8988T (cell line): ENCODE results near the gene HOXC4.
"Not testable (repeated sequence)": the region's sequence is repeated elsewhere in the genome, so short reads cannot be mapped to it uniquely, and the experiment has no call there.

Source experiments
- DNase-seq: peaks from one replicate; pipeline ENCODE4 v3.0.0; 2011

HOXC4 gene

GRCh38 chr12:54098644-54099043, 45.0 kb downstream of the HOXC4 start:
- DNase-seq = not testable (repeated sequence)

GRCh38 chr12:54100588-54100987, 47.0 kb downstream of the HOXC4 start:
- DNase-seq = not testable (repeated sequence)

GRCh38 chr12:54102223-54102622, 48.6 kb downstream of the HOXC4 start:
- DNase-seq = not testable (repeated sequence)

GRCh38 chr12:54103827-54104226, 50.2 kb downstream of the HOXC4 start:
- DNase-seq = not testable (repeated sequence)
